ENCODE measurements around the gene MIA.
"Not testable (repeated sequence)": the region's sequence is repeated elsewhere in the genome, so short reads cannot be mapped to it uniquely, and the experiment has no call there.

MIA gene

GRCh38 chr19:40803857-40804782, 28.8 kb downstream of the MIA start:
- no peak for DNase-seq (ENCODE audit: low read depth in 2 of 2)

- no peak for DNase-seq (ENCODE audit: low read depth in 2 of 2)
These were observed 29.5 kb downstream of the MIA start for GRCh38 chr19:40804783-40805242.

GRCh38 chr19:40805258-40805868, 30.0 kb downstream of the MIA start:
- no peak for DNase-seq (ENCODE audit: low read depth in 2 of 2)

- DNase-seq (ENCODE audit: low read depth in 2 of 2), result peak; percentile 48 to 52
These were observed 31.3 kb downstream of the MIA start for GRCh38 chr19:40806423-40807146.

GRCh38 chr19:40807147-40808020, 32.1 kb downstream of the MIA start:
- DNase-seq (ENCODE audit: low read depth in 2 of 2), result no peak

GRCh38 chr19:40808021-40808325, 32.7 kb downstream of the MIA start:
- no peak for DNase-seq (ENCODE audit: low read depth in 2 of 2)

- DNase-seq (ENCODE audit: low read depth in 2 of 2), result no peak
These were observed 33.2 kb downstream of the MIA start for GRCh38 chr19:40808497-40808896.

GRCh38 chr19:40809358-40810086, 34.2 kb downstream of the MIA start:
- no peak for DNase-seq (ENCODE audit: low read depth in 2 of 2)

GRCh38 chr19:40810160-40810559, 34.8 kb downstream of the MIA start:
- DNase-seq (ENCODE audit: low read depth in 2 of 2), result no peak

- DNase-seq (ENCODE audit: low read depth in 2 of 2), result not testable (repeated sequence)
These were observed 35.5 kb downstream of the MIA start for GRCh38 chr19:40810649-40811408.

GRCh38 chr19:40811478-40812341, 36.4 kb downstream of the MIA start:
- no peak for DNase-seq (ENCODE audit: low read depth in 2 of 2)

- not testable (repeated sequence) for DNase-seq (ENCODE audit: low read depth in 2 of 2)
These were observed 37.2 kb downstream of the MIA start for GRCh38 chr19:40812571-40812970.

- no peak for DNase-seq (ENCODE audit: low read depth in 2 of 2)
These were observed 37.9 kb downstream of the MIA start for GRCh38 chr19:40813182-40813581.

- DNase-seq (ENCODE audit: low read depth in 2 of 2), result no peak
These were observed 39.9 kb downstream of the MIA start for GRCh38 chr19:40815223-40815622.

- DNase-seq (ENCODE audit: low read depth in 2 of 2), result peak; percentile 50 to 52
These were observed 43.4 kb downstream of the MIA start for GRCh38 chr19:40818480-40819399.

- peak in 1 of 2 donors; percentile 62 for DNase-seq (ENCODE audit: low read depth in 2 of 2)
These were observed 44.3 kb downstream of the MIA start for GRCh38 chr19:40819479-40820234.

GRCh38 chr19:40822161-40822560, 46.8 kb downstream of the MIA start:
- no peak for DNase-seq (ENCODE audit: low read depth in 2 of 2)
